Caco-2 (cell line): Measurements from ENCODE around the gene COL6A3. TPM values are rescaled to one million over a fixed set of nuclear protein-coding genes. Genes with fewer than 3 reads are reported as not detected.
A peak's percentile ranks its signal among the peaks of the same experiment; 100 is the strongest.

Source experiments
- BruUV-seq: library from RNA; stranded (reverse); fragments of 400-500 nt; replicated peaks from 2 replicates; lab custom pipeline; 2021; lab: Mats Ljungman, UMichigan
- CTCF ChIA-PET: fragments of 300-600 bp; sonication (Branson Sonifier 250); formaldehyde crosslinking; loops from one replicate; lab custom pipeline; 2022; ENCODE audit warnings: antibody characterized with exemption; lab: Charles Lee
- POLR2A ChIA-PET: fragments of 300-600 bp; sonication (Branson Sonifier 250); formaldehyde crosslinking; loops from one replicate; lab custom pipeline; 2022; ENCODE audit warnings: antibody characterized with exemption; lab: Charles Lee
- DNase-seq, 2 experiments: peaks; one replicate each; pipeline versions ENCODE4 v3.0.0 to v3.0.0-alpha.2; 2020 to 2022
- H3K27me3 ChIP-seq: replicated peaks from 2 replicates; pipeline ENCODE4 v1.6.0; 2011; ENCODE audit warnings: low read length; ENCODE audit not compliant: control insufficient read depth, insufficient read depth
- H3K36me3 ChIP-seq: 2 replicates; pipeline ENCODE4 v1.5.1; 2011; ENCODE audit warnings: low read length; ENCODE audit not compliant: control insufficient read depth, insufficient read depth
- H3K4me1 ChIP-seq: fragments of 250-450 bp; sonication (Bioruptor Pico); 2 replicates; pipeline ENCODE4 v1.5.1; 2020; ENCODE audit warnings: mild to moderate bottlenecking
- H3K4me3 ChIP-seq: 2 replicates; pipeline ENCODE4 v1.5.1; 2011; ENCODE audit warnings: low read depth, mild to moderate bottlenecking, control low read depth, low read length
- H3K9me3 ChIP-seq: fragments of 250-450 bp; sonication (Bioruptor Pico); 2 replicates; pipeline ENCODE4 v1.5.1; 2020; ENCODE audit warnings: mild to moderate bottlenecking, moderate library complexity
- H3K27ac Mint-ChIP-seq: one replicate; pipeline ENCODE4 v1.8.0; 2022; ENCODE audit warnings: mixed read lengths; ENCODE audit not compliant: unreplicated experiment
- H3K27me3 Mint-ChIP-seq: one replicate; pipeline ENCODE4 v1.8.0; 2022; ENCODE audit warnings: mixed read lengths; ENCODE audit not compliant: insufficient read depth, unreplicated experiment
- H3K36me3 Mint-ChIP-seq: one replicate; pipeline ENCODE4 v1.8.0; 2022; ENCODE audit warnings: mild to moderate bottlenecking, mixed read lengths; ENCODE audit not compliant: insufficient read depth, unreplicated experiment
- H3K4me1 Mint-ChIP-seq: one replicate; pipeline ENCODE4 v1.8.0; 2022; ENCODE audit warnings: low read depth, mixed read lengths; ENCODE audit not compliant: unreplicated experiment
- H3K4me3 Mint-ChIP-seq: one replicate; pipeline ENCODE4 v1.8.0; 2022; ENCODE audit warnings: mild to moderate bottlenecking, moderate library complexity, mixed read lengths; ENCODE audit not compliant: unreplicated experiment
- H3K9me3 Mint-ChIP-seq: one replicate; pipeline ENCODE4 v1.8.0; 2022; ENCODE audit warnings: mixed read lengths; ENCODE audit not compliant: unreplicated experiment
- CTCF ChIP-seq, 2 experiments: fragments of 200-600 bp in 1 of 2; IDR thresholded peaks; 1 replicate in 1 of 2; 2 replicates in 1 of 2; pipeline versions ENCODE4 v1.5.1 to v1.8.0; 2011 to 2022; ENCODE audit warnings: antibody characterized with exemption in 1 of 2, control low read depth in 1 of 2, inconsistent platforms in 1 of 2, low read depth in 1 of 2, low read length in 1 of 2, mild to moderate bottlenecking in 1 of 2, moderate library complexity in 1 of 2; ENCODE audit not compliant: insufficient read depth in 1 of 2, severe bottlenecking in 1 of 2, unreplicated experiment in 1 of 2
- intact Hi-C: fragments of 100-400 bp; cut with micrococcal nuclease; formaldehyde crosslinking; loops from one replicate; pipeline ENCODE4 v1.10.0; 2022; ENCODE audit not compliant: unreplicated experiment
- total RNA-seq: library from RNA; stranded (reverse); gene quantifications from 2 replicates; pipeline ENCODE4 v1.2.3, GENCODE V29; 2022

The COL6A3 gene
- total RNA-seq, 1 experiment from 2014 or later, result 0.73 TPM

- H3K9me3 ChIP-seq, result no peaks in the 10 kb centered on the region
- BruUV-seq, result no TSS peak
- DNase-seq, result peak; percentile 6 to 52
Observed at GRCh38 chr2:237291138-237291792, 122.7 kb downstream of the COL6A3 start.

GRCh38 chr2:237290261-237290660, 123.7 kb downstream of the COL6A3 start:
- Mint-ChIP-seq H3K4me3 (no peak overlapping the region), H3K27ac (no peak overlapping the region), H3K36me3 (no peaks in the 10 kb centered on the region), H3K4me1 (peaks cover 7% of the 10 kb centered on the region), H3K27me3 (peaks cover 2% of the 10 kb centered on the region), H3K9me3 (peaks cover 11% of the 10 kb centered on the region)
- no TSS peak for BruUV-seq
- no peaks in the 10 kb centered on the region for H3K27me3 ChIP-seq
- H3K9me3 ChIP-seq, result no peaks in the 10 kb centered on the region
- no peak overlapping the region for H3K4me3 ChIP-seq
- intact Hi-C loops, result no loop called here
- ChIA-PET POLR2A (no interaction called here), CTCF (no interaction called here)
- TF ChIP-seq CTCF (IDR thresholded peaks at IDR 0.05; ENCODE audit: insufficient read depth in 1 of 2, low read depth in 1 of 2, low read length in 1 of 2, severe bottlenecking in 1 of 2, unreplicated experiment in 1 of 2), result no peak
- no peak for DNase-seq
- no peaks in the 10 kb centered on the region for H3K36me3 ChIP-seq
- no peaks in the 10 kb centered on the region for H3K4me1 ChIP-seq

More at GRCh38 chr2:237291138-237291792, 122.7 kb downstream of the COL6A3 start:
- H3K27me3 Mint-ChIP-seq, result peaks cover 2% of the 10 kb centered on the region
- H3K4me3 Mint-ChIP-seq, result peak overlapping the region; percentile 55
- intact Hi-C loops, result no loop called here
- CTCF ChIA-PET, result no interaction called here
- no peak for TF ChIP-seq CTCF (IDR thresholded peaks at IDR 0.05; ENCODE audit: insufficient read depth in 1 of 2, low read depth in 1 of 2, low read length in 1 of 2, severe bottlenecking in 1 of 2, unreplicated experiment in 1 of 2)
- peaks cover 7% of the 10 kb centered on the region for H3K4me1 Mint-ChIP-seq
- H3K4me3 ChIP-seq, result no peak overlapping the region
- H3K36me3 ChIP-seq, result no peaks in the 10 kb centered on the region
- H3K27me3 ChIP-seq, result no peaks in the 10 kb centered on the region
- POLR2A ChIA-PET, result no interaction called here
- no peaks in the 10 kb centered on the region for H3K4me1 ChIP-seq
- H3K36me3 Mint-ChIP-seq, result no peaks in the 10 kb centered on the region
- H3K9me3 Mint-ChIP-seq, result peaks cover 11% of the 10 kb centered on the region
- H3K27ac Mint-ChIP-seq, result peak overlapping the region; percentile 31

- Histone ChIP-seq H3K4me1 (no peaks in the 10 kb centered on the region), H3K4me3 (no peak overlapping the region), H3K36me3 (no peaks in the 10 kb centered on the region), H3K9me3 (no peaks in the 10 kb centered on the region), H3K27me3 (no peaks in the 10 kb centered on the region)
- intact Hi-C loops, result no loop called here
- H3K9me3 Mint-ChIP-seq, result peaks cover 11% of the 10 kb centered on the region
- peaks cover 7% of the 10 kb centered on the region for H3K4me1 Mint-ChIP-seq
- no TSS peak for BruUV-seq
- DNase-seq, result no peak
- no peak overlapping the region for H3K4me3 Mint-ChIP-seq
- ChIA-PET CTCF (no interaction called here), POLR2A (no interaction called here)
- H3K36me3 Mint-ChIP-seq, result no peaks in the 10 kb centered on the region
- no peak overlapping the region for H3K27ac Mint-ChIP-seq
- peaks cover 2% of the 10 kb centered on the region for H3K27me3 Mint-ChIP-seq
- TF ChIP-seq CTCF (IDR thresholded peaks at IDR 0.05; ENCODE audit: insufficient read depth in 1 of 2, low read depth in 1 of 2, low read length in 1 of 2, severe bottlenecking in 1 of 2, unreplicated experiment in 1 of 2), result no peak
Observed at GRCh38 chr2:237289139-237289538, 124.8 kb downstream of the COL6A3 start.
